ENCODE data around the gene CACNA1S.

The CACNA1S gene

GRCh38 chr1:201100169-201100930 lies 11.9 kb downstream of the CACNA1S start:
- Histone ChIP-seq H3K9me2 (replicated peaks; ENCODE audit: insufficient read depth, low read length) (no peaks in the 10 kb centered on the region), H3K36me3 (ENCODE audit: low read length) (no peaks in the 10 kb centered on the region), H3K9ac (ENCODE audit: low read length) (no peak overlapping the region), H3K4me3 (ENCODE audit: insufficient read depth, low read length, poor library complexity, severe bottlenecking) (no peak overlapping the region), H3K9me3 (ENCODE audit: insufficient read depth, low read length) (no peaks in the 10 kb centered on the region), H3K27ac (ENCODE audit: low read depth, low read length) (no peak overlapping the region), H3F3A (ENCODE audit: insufficient read depth) (no peaks in the 10 kb centered on the region), H3K79me2 (ENCODE audit: insufficient read depth, low read length) (no peaks in the 10 kb centered on the region), H4K20me1 (ENCODE audit: low read depth, low read length) (no peaks in the 10 kb centered on the region), H3K4me2 (ENCODE audit: low read depth, low read length, poor library complexity, severe bottlenecking) (no peak overlapping the region), H3K27me3 (ENCODE audit: low read length) (no peaks in the 10 kb centered on the region), H2AFZ (ENCODE audit: low read depth, low read length, severe bottlenecking) (no peak overlapping the region)
- TF ChIP-seq CTCF (IDR thresholded peaks at IDR 0.05; ENCODE audit: insufficient read depth, low read length, poor library complexity, severe bottlenecking), result no peak
- TF ChIP-seq EZH2phosphoT487 (conservative IDR thresholded peaks at IDR 0.05; ENCODE audit: low read length), result no peak

GRCh38 chr1:201098992-201099677 lies 13.1 kb downstream of the CACNA1S start:
- H3K4me2 ChIP-seq (ENCODE audit: low read depth, low read length, poor library complexity, severe bottlenecking), result no peak overlapping the region
- H3K79me2 ChIP-seq (ENCODE audit: insufficient read depth, low read length), result no peaks in the 10 kb centered on the region
- no peak overlapping the region for H3K4me3 ChIP-seq (ENCODE audit: insufficient read depth, low read length, poor library complexity, severe bottlenecking)
- H3K36me3 ChIP-seq (ENCODE audit: low read length), result no peaks in the 10 kb centered on the region
- no peak overlapping the region for H3K9ac ChIP-seq (ENCODE audit: low read length)
- H3K27ac ChIP-seq (ENCODE audit: low read depth, low read length), result no peak overlapping the region
- H4K20me1 ChIP-seq (ENCODE audit: low read depth, low read length), result no peaks in the 10 kb centered on the region
- no peaks in the 10 kb centered on the region for H3K9me2 ChIP-seq (replicated peaks; ENCODE audit: insufficient read depth, low read length)
- no peaks in the 10 kb centered on the region for H3K9me3 ChIP-seq (ENCODE audit: insufficient read depth, low read length)
- no peaks in the 10 kb centered on the region for H3F3A ChIP-seq (ENCODE audit: insufficient read depth)
- no peak overlapping the region for H2AFZ ChIP-seq (ENCODE audit: low read depth, low read length, severe bottlenecking)
- no peaks in the 10 kb centered on the region for H3K27me3 ChIP-seq (ENCODE audit: low read length)
- TF ChIP-seq CTCF (IDR thresholded peaks at IDR 0.05; ENCODE audit: insufficient read depth, low read length, poor library complexity, severe bottlenecking) (no peak), EZH2phosphoT487 (conservative IDR thresholded peaks at IDR 0.05; ENCODE audit: low read length) (no peak)

- Histone ChIP-seq H3K27ac (ENCODE audit: low read depth, low read length) (no peak overlapping the region), H3K36me3 (ENCODE audit: low read length) (no peaks in the 10 kb centered on the region), H3K9me3 (ENCODE audit: insufficient read depth, low read length) (no peaks in the 10 kb centered on the region), H3K4me2 (ENCODE audit: low read depth, low read length, poor library complexity, severe bottlenecking) (no peak overlapping the region), H3K4me3 (ENCODE audit: insufficient read depth, low read length, poor library complexity, severe bottlenecking) (no peak overlapping the region), H3F3A (ENCODE audit: insufficient read depth) (no peaks in the 10 kb centered on the region), H4K20me1 (ENCODE audit: low read depth, low read length) (no peaks in the 10 kb centered on the region), H2AFZ (ENCODE audit: low read depth, low read length, severe bottlenecking) (no peak overlapping the region), H3K79me2 (ENCODE audit: insufficient read depth, low read length) (no peaks in the 10 kb centered on the region), H3K27me3 (ENCODE audit: low read length) (no peaks in the 10 kb centered on the region), H3K9me2 (replicated peaks; ENCODE audit: insufficient read depth, low read length) (no peaks in the 10 kb centered on the region), H3K9ac (ENCODE audit: low read length) (no peak overlapping the region)
- TF ChIP-seq EZH2phosphoT487 (conservative IDR thresholded peaks at IDR 0.05; ENCODE audit: low read length), result no peak
- TF ChIP-seq CTCF (IDR thresholded peaks at IDR 0.05; ENCODE audit: insufficient read depth, low read length, poor library complexity, severe bottlenecking), result no peak
Measured at GRCh38 chr1:201096977-201097856, 15.0 kb downstream of the CACNA1S start.
